Bladder microvascular endothelial cell (primary cell): ENCODE data around the gene CTAGE6. TPM values are rescaled to one million over a fixed set of nuclear protein-coding genes. Genes with fewer than 3 reads are reported as not detected.

ENCODE experiments used
- total RNA-seq: library from RNA; depleted of rRNA; stranded (reverse); fragments of >200 nt; gene quantifications from 2 replicates; pipeline ENCODE4 v1.2.3, GENCODE V29; 2014

The CTAGE6 gene
- total RNA-seq, result 0.32 and 1.5 TPM in 2 replicates

GRCh38 chr7:143757596-143757995 lies at the start of gene CTAGE6:
Gene CTAGE6, minus strand, starts transcription at chr7:143757696. Its CDS starts 38 bp downstream, at chr7:143757658.

Other genes with a start within 250 kb of the CTAGE6 start
- gene CTAGE15, start 185.9 kb downstream of the CTAGE6 start, total RNA-seq, result 0.06 TPM in 1 of 2 replicates, not detected in the other
- gene TCAF2, start 136.7 kb downstream of the CTAGE6 start, total RNA-seq, result 3.9 and 6.5 TPM in 2 replicates
- gene TCAF1, start 144.5 kb upstream of the CTAGE6 start, total RNA-seq, result 20.1 and 53.7 TPM in 2 replicates
- not detected in 2 replicates for gene OR2F2, start 177.5 kb upstream of the CTAGE6 start, total RNA-seq
- under 0.01 TPM in 1 of 2 replicates, not detected in the other for gene OR2F1, start 197.1 kb upstream of the CTAGE6 start, total RNA-seq
- gene OR6B1, start 242.6 kb upstream of the CTAGE6 start, total RNA-seq, result not detected in 2 replicates